HG03139 (cell line): ENCODE measurements around the gene CDV3.
A peak's percentile ranks its signal among the peaks of the same experiment; 100 is the strongest.

Source experiments
- ATAC-seq: cut with Tn5 transposase; IDR thresholded peaks from one replicate; pipeline ENCODE4 v1.9.1; 2021; ENCODE audit not compliant: unreplicated experiment

Gene CDV3

DNA sequence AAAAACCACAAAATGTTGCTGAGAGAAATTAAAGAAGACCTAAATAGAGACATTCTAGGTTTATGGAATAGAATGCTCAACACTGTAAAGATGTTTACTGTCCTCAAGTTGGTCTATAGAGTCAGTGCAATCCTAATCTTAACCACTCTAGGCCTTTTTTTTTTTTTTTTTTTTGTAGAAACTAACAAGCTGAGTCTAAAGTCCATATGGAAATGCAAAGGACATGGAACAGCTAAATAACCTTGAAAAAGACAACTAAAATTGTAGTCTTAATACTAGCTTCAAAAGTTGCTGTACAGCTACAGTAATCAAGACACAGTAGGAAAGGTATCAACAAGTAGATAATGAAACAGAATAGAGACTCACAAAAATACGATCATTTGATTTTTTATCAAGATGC, 32.9 kb downstream of the CDV3 start:
- no peak for ATAC-seq

DNA sequence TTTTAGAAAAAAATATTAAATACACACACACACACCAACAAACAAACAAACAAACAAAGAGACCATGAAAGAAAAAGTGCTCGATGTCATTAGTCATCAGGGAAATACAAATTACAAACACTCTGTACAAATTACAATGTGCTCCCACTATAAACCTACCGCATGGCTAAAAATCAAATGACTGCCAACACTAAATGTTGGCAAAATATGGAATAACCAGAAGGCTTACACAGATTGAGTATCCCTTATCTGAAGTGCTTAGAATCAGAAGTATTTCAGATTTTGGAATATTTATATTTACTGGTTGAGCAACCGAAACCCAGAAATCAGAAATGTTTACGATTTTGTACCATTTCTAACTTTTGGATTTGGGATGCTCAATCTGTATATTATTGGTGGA, 33.4 kb downstream of the CDV3 start:
- ATAC-seq, result no peak

DNA sequence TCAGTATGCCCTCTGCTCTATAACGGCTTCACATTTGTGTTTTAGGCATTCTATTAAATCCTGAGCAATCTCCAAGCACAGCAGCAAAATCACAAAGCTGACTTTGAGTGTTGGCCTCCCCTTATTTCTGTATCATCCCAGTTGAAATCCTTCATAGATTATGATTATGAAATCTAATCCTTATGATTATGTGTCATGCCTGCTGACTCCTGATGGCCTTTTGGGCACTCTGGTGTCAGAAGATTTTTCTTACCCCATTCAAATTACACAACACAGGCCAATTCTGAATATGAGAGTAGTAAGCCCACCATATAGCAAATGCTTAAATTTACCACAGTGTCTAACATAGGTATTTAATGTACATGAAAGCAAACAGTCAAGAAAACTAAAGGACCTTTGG, 34.3 kb downstream of the CDV3 start:
- no peak for ATAC-seq

DNA sequence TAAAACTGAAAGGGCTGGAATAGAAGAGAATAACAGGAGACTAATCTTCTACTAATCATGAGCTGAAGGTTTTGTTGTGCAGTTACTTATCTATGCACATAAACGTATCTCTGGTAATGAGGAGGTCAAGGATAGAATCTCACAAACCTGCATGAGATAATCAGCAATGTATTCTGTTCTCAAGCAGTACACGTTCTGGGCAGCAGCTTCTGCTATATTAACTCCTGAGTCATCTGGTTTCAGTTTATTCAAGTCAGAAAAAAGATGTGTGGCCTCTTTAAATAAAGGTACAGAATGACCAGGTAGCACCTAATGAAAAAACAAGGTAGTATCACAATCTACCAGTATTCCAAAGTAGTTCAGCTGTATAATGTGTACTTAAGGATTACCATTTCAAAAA, 34.9 kb downstream of the CDV3 start:
- no peak for ATAC-seq

DNA sequence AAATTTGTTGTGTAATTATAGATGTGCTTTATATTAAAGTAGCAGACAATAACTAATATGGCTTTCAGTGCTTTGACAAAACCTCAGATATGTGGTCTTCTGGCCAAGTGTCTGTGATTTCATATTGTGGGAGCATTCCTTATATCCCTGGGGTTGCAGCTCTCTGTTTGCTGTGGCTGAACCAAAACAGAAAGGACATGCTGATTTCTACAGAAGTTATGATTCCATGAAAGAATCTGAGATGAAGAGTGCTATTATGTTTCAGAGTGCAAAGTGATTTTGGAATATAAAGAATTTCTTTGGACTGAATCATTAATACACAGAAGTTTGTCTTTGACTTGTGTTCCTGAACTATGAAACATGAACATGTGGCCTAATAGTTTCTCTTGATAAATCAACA, 36.5 kb downstream of the CDV3 start:
- no peak for ATAC-seq

DNA sequence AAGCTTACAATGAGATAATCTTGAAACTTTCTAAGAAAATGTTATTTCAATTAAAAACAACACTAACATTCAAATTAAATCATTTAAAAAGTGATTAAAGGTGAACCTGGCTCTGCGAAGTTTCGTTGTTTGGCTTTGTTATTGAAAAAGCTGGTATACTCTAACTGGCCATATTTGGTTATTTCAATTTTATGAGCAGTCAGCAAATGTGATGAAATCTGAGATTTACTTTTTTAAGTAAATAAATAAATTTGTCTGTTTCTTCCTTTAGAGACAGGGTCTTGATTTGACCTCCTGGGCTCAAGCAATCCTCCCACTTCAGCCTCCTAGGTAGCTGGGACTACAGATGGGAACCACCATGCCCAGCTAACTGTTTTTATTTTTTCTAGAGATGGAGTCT, 38.0 kb downstream of the CDV3 start:
- ATAC-seq, result no peak

DNA sequence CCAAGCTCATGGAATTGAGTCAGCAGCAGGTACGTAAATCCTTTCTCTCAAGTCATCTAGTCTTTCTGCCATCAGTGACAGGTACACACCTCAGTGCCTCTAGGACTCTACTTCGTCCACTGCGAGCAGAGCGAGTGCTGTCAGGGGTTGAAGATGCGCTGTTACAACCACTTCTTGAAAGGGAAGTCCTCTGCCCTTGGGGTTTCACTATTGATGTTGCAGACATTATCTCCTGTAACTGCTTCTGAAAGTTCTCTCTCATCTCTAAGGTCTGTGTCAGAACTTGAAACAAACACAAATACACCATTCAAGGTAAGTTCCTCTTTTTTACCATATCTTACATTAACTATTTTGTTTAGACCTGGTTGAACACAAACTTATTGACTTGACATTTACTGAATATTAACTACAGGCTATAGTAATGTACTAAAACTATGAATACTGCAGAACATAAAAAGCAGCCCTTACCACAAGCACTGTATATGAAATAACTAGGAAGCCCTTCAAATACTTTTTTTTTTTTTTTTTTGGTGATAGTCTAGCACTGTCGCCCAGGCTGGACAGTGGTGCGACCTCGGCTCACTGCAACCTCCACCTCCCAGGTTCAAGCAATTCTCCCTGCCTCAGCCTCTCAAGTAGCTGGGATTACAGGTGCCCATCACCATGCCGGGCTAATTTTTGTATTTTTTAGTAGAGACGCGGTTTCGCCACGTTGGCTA, 46.7 kb downstream of the CDV3 start:
- ATAC-seq, result peak; percentile 98

DNA sequence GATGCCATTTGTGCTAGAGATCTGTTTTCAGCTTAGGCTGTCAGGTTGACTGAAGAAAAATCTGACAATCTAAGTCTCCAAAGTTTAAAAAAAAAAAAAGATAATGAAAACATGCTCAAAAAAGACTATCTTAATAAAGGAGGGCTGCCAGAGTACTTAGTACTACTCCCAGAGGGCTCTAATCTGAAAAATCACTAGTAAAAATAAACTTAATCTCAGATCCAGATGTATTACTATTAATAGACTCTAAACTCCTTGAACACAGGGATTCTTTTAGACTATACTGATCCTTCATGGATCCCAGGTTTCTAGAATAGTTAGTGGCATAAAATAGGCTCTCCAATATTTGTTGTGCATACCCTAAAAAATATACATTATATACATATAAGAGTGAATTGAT, 54.3 kb downstream of the CDV3 start:
- no peak for ATAC-seq

DNA sequence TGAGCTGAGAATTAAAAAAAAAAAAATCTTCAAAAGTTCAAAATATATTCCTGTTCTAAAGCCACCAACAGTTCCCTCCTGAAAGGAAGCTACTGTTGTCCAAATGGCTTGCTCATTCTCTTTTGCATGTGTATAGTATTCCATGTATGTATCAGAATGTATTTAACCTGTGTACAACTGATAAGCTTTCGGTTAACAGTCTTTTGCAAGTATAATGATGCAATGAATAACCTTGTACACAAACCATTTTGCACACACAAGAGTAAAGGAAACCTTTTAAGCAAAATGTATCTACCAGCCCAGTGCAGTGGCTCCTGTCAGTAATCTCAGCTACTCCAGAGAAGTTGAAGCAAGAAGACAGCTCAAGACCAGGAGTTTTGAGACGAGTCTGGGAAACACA, 55.7 kb downstream of the CDV3 start:
- no peak for ATAC-seq

DNA sequence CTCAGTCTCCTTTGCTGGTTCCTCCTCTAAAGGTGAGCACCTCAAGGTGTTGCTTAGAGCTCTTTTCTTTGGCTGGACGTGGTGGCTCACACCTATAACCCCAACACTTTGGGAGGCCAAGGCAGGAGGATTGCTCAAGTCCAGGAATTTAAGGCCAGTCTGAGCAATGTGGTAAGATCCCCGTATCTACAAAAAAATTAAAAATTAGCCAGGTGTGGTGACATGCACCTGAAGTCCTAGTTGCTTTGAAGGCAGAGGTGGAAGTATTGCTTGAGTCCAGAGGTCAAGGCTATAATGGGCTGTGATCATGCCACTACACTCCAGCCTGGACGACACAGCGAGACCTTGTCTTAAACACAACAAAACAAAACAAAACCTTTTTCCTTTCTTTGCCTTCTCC, 60.0 kb downstream of the CDV3 start:
- no peak for ATAC-seq
